ENCODE results near the gene MAPK10.
"Not testable (repeated sequence)": the region's sequence is repeated elsewhere in the genome, so short reads cannot be mapped to it uniquely, and the experiment has no call there.

MAPK10 gene

DNA sequence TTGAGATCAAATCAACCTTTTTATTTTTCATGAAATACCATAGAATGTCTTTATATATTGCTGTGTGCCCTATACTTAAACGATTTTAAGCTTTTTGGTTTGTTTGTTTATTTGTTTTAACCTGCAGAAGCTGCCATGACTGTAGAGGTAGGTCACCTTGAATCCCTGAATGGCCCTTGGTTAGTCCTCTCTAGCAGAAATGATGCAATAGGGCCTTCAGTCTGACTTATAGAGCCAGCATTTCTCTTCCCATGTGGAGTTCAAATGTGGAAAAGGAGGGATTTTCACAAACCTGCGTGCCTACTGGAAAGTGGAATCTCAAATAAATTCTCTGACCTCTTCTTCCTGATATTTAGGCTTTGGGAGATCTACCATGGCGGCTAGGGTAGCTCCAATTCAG lies 327.9 kb downstream of the MAPK10 start:
- ChIA-PET CTCF (interaction anchor here (0.8 to 3.3 kb wide), 4 partner anchors 10 to 62 kb away, joined by 4 to 18 read pairs (median 8); no protein-coding TSS in a partner anchor), POLR2A (interaction anchor here (0.9 kb wide), 1 partner anchor 10 kb away, joined by 3 read pairs; no protein-coding TSS in a partner anchor)
- no peak overlapping the region for H3K4me3 ChIP-seq (ENCODE audit: low read depth, low read length)
- TF ChIP-seq, protein P1, sequence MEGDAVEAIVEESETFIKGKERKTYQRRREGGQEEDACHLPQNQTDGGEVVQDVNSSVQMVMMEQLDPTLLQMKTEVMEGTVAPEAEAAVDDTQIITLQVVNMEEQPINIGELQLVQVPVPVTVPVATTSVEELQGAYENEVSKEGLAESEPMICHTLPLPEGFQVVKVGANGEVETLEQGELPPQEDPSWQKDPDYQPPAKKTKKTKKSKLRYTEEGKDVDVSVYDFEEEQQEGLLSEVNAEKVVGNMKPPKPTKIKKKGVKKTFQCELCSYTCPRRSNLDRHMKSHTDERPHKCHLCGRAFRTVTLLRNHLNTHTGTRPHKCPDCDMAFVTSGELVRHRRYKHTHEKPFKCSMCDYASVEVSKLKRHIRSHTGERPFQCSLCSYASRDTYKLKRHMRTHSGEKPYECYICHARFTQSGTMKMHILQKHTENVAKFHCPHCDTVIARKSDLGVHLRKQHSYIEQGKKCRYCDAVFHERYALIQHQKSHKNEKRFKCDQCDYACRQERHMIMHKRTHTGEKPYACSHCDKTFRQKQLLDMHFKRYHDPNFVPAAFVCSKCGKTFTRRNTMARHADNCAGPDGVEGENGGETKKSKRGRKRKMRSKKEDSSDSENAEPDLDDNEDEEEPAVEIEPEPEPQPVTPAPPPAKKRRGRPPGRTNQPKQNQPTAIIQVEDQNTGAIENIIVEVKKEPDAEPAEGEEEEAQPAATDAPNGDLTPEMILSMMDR (IDR thresholded peaks at IDR 0.05; ENCODE audit: insufficient read depth, low read length, missing control alignments) = no peak
- DNase-seq (ENCODE audit: low read depth, low spot score) = no peak

DNA sequence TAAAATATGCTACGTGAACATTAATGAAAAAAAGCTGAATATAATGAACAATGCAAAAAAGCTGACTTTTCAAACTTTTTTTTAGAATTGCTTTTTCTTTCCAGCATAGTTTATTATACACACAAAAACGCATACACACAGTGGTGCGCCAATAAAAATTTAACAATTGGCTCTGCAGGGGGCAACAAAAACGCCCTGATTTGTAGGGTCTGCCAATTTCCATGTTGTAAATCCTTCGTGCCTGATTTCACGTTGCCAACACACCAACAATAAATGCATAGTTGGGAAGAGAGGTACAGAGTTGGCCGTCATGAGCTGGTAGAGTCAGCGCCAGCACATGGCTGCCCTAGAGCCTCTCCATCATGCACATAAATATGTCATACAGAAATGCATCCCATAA lies 333.1 kb downstream of the MAPK10 start:
- TF ChIP-seq, protein P1 (IDR thresholded peaks at IDR 0.05; ENCODE audit: insufficient read depth, low read length, missing control alignments) = no peak
- no peak for DNase-seq (ENCODE audit: low read depth, low spot score)
- CTCF ChIA-PET = interaction anchor here (1.1 kb wide), 1 partner anchor 58 kb away, joined by 3 read pairs; no protein-coding TSS in a partner anchor
- H3K4me3 ChIP-seq (ENCODE audit: low read depth, low read length) = no peak overlapping the region
- POLR2A ChIA-PET = no interaction called here

DNA sequence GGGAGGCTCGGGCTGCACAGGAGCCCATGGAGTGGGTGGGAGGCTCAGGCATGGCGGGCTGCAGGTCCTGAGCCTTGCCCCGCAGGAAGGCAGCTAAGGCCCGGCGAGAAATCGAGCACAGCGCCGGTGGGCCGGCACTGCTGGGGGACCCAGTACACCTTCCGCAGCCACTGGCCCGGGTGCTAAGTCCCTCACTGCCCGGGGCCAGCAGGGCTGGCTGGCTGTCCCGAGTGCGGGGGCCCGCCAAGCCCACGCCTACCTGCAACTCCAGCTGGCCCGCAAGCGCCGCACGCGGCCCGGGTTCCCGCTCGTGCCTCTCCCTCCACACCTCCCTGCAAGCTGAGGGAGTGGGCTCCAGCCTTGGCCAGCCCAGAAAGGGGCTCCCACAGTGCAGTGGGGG lies 338.2 kb downstream of the MAPK10 start:
- not testable (repeated sequence) for H3K4me3 ChIP-seq (ENCODE audit: low read depth, low read length); DNase-seq (ENCODE audit: low read depth, low spot score)
- POLR2A ChIA-PET = interaction anchor here (1.1 kb wide), 1 partner anchor 11 kb away, joined by 3 read pairs; no protein-coding TSS in a partner anchor
- CTCF ChIA-PET = interaction anchor here (1.3 to 1.5 kb wide), 2 partner anchors 10 to 224 kb away, joined by 3 to 6 read pairs; no protein-coding TSS in a partner anchor

DNA sequence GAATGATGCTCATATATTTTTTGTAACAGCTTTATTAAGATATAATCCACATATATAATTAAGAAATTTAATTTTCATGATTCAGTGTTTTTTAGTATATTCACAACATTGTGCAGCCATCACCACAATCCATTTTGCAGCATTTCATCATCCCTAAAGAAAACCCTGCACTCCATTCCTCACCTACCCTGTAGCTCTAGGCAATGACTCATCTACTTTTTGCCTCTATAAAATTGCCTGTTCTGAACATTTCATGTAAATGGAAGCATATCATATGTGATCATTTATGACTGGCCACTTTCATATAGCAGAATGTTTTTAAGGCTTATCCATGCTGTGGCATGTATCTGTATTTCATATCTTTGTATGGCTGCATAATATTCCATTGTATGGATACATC lies 339.9 kb downstream of the MAPK10 start:
- H3K4me3 ChIP-seq (ENCODE audit: low read depth, low read length) = no peak overlapping the region
- POLR2A ChIA-PET = no interaction called here
- TF ChIP-seq, protein P1 (IDR thresholded peaks at IDR 0.05; ENCODE audit: insufficient read depth, low read length, missing control alignments) = no peak
- no peak for DNase-seq (ENCODE audit: low read depth, low spot score)
- CTCF ChIA-PET = interaction anchor here (1.6 kb wide), 1 partner anchor 13 kb away, joined by 4 read pairs; no protein-coding TSS in a partner anchor

- no peak for DNase-seq (ENCODE audit: low read depth, low spot score)
- ChIA-PET CTCF (interaction anchor here (1.6 kb wide), 1 partner anchor 13 kb away, joined by 4 read pairs; no protein-coding TSS in a partner anchor), POLR2A (no interaction called here)
- H3K4me3 ChIP-seq (ENCODE audit: low read depth, low read length) = no peak overlapping the region
- TF ChIP-seq, protein P1 (IDR thresholded peaks at IDR 0.05; ENCODE audit: insufficient read depth, low read length, missing control alignments) = no peak
Observed at GRCh38 chr4:86019362-86019761, 340.5 kb downstream of the MAPK10 start.

DNA sequence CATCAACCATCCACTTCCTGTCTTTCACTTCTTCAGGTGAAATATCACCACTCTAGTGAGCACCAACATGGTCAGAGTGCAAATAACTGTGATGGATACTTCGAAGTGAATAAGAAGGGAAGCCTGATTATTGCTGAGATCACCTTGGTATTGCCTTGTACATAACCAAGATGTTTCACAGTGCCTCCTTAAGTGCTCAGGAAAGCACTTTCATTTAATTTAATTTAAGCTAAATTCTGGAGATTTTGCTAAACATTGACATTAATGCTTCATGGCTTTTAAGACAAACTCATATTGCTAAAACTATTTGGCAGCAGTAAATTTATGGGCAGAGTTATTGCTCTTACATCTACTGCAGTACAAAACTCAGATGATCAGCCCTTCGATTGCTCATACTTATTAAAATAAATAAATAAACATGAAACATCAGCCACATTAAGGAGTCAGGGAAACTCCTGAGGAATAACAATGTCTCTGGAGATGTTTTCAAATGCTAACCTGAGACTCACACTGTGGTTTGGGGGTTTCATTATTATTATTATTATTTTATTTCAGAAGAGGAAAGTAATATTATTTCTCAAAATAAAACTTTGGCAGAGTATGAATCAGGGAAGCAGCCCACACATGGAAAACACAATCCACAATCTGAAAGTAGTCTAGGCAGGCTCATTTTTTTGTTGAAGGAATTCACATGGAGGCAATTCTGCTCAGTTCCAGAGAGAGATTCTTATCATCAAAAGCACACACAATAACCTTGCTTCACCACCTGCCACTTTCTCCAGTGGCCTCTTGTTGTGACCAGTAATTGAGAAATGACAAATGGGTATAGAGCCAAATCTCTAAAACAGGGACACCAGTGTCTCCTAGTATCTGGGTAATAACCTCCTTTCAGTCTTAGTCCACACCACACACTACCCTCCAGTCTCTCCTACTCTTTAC lies 344.2 kb downstream of the MAPK10 start:
- no peak overlapping the region for H3K4me3 ChIP-seq (ENCODE audit: low read depth, low read length)
- ChIA-PET POLR2A (no interaction called here), CTCF (no interaction called here)
- TF ChIP-seq, protein P1 (IDR thresholded peaks at IDR 0.05; ENCODE audit: insufficient read depth, low read length, missing control alignments) = no peak
- no peak for DNase-seq (ENCODE audit: low read depth, low spot score)

All from AG04449 (cell line).